ENCODE measurements around the gene KCNF1. TPM values are rescaled to one million over a fixed set of nuclear protein-coding genes. Genes with fewer than 3 reads are reported as not detected.
A peak's percentile ranks its signal among the peaks of the same experiment; 100 is the strongest.

Gene KCNF1, protein sequence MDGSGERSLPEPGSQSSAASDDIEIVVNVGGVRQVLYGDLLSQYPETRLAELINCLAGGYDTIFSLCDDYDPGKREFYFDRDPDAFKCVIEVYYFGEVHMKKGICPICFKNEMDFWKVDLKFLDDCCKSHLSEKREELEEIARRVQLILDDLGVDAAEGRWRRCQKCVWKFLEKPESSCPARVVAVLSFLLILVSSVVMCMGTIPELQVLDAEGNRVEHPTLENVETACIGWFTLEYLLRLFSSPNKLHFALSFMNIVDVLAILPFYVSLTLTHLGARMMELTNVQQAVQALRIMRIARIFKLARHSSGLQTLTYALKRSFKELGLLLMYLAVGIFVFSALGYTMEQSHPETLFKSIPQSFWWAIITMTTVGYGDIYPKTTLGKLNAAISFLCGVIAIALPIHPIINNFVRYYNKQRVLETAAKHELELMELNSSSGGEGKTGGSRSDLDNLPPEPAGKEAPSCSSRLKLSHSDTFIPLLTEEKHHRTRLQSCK
- 1 to 10 TPM; 1.0 to 2.9 (median 1.3) TPM for polyA plus RNA-seq (ENCODE audit: insufficient read depth in 1 of 5, insufficient read length in 5 of 5, low replicate concordance in 1 of 5)
- long read RNA-seq, donor 1, partial matches to known transcripts: 0 of 2 reads
- long read RNA-seq, donor 1, other reads (novel, unspliced or antisense): 0 of 2 reads
- long read RNA-seq, donor 2, partial matches to known transcripts: 0 of 3 reads
- long read RNA-seq, donor 2, other reads (novel, unspliced or antisense): 0 of 3 reads
- long read RNA-seq, donor 3: 0 reads
- long read RNA-seq, donor 4, partial matches to known transcripts: 0 of 1 reads
- long read RNA-seq, donor 4, other reads (novel, unspliced or antisense): 0 of 1 reads
- long read RNA-seq, donor 5, partial matches to known transcripts: 0 of 3 reads
- long read RNA-seq, donor 5, other reads (novel, unspliced or antisense): 0 of 3 reads
- long read RNA-seq, donor 6, partial matches to known transcripts: 0 of 1 reads
- long read RNA-seq, donor 6, other reads (novel, unspliced or antisense): 0 of 1 reads
- long read RNA-seq, donor 7, partial matches to known transcripts: 0 of 1 reads
- long read RNA-seq, donor 7, other reads (novel, unspliced or antisense): 0 of 1 reads
- long read RNA-seq, donor 8: 0 reads

DNA sequence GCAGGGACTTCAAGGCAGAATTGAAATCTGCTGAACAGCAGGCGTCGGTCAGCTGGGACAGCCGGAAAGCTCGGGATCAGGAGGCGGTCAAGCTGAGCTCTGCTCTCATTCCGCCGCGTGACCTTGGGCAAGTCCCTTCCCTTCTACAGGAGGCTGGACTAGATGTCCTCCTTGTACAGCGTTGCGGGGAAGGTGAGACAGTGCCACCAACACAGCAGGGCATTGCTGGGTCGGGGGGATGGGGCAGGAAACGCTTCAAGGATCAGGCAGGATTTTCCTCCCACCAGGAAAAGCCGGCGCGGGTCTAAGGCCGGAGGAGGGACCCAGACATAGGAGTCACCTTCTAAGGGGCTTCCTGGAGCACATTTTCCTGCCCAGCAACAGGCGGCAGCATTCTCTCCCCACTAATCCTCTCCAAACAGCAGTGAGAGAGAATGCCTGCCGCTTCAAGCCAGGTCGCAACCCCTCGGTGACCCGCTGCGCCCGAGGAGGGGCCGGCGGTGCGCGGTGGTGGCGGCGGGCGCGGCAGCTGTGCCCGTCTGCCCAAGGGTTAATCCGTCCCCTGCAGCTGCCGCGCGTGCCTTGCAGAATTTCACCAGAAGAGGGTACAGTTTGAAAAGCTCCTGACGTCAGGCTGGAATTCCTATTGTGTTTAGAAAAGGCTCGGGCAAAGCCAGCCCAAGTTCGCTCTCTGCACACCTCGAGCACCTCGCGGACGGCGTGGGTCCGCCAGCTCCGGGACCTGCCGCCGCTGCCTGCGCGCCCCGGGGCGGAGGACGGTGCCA is at the start of gene KCNF1:
TSS of gene KCNF1 (plus strand) at position 644 of the 785 bp plus-strand sequence. CDS start 493 bp downstream, outside the sequence.
- DNase-seq: peak; percentile 62 to 74

DNA sequence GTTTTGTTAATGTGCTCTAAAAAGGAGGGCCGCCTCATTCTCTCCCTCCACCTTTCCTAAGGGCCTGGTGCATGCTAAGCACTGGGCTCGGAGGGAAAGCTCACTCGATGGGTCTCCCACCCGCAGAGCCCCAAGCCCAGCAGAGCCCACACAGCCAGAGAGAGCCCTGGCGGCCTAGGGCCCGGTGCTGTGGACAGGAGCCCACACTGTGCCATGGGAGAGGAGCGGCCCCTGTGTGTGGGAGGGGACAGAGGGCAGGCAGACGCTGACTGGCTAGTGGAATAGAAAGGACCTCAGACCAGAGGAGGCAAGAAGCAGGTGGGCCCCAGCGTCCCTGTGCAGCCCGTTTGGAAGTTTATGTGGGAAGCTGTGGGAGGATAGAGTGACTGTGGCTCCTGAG is 49.4 kb upstream of the KCNF1 start:
- DNase-seq: no peak

DNA sequence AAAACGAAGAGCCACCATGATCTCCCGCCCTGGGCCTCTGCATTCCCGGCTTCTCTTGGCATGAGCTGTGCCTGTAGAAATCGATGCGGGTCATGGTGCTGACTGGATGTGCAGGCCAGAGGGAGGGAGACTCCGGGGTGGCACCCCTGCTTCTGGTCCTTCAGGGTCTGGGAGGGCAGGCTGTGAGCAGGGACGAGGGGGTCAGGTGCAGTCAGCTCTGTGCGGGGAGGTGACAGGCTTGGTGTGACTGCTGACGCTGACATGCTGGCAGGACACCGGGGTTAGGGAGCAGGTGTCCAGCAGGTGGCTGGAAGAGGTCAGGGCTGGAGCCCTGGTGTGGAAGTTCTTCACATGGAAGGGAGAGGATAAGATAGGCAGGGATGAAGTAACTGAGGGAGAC is 48.7 kb upstream of the KCNF1 start:
- DNase-seq: no peak

DNA sequence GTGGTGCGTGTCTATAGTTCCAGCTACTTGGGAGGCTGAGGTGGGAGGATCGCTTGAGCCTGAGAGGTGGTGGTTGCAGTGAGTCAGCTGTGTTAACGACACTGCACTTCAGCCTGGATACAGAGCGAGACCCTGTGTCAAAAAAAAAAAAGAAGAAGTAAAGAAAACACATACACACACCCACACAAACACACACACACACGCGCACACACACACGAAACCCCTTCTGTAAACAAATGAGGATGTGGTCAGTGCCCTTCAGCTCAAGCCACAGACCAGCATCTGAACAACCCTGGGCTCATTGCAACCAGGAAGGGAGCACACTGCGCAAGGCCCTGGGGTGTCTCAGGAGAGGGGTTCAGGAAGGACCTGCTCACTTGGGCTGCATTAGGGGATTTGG is 47.9 kb upstream of the KCNF1 start:
- no peak for DNase-seq

DNA sequence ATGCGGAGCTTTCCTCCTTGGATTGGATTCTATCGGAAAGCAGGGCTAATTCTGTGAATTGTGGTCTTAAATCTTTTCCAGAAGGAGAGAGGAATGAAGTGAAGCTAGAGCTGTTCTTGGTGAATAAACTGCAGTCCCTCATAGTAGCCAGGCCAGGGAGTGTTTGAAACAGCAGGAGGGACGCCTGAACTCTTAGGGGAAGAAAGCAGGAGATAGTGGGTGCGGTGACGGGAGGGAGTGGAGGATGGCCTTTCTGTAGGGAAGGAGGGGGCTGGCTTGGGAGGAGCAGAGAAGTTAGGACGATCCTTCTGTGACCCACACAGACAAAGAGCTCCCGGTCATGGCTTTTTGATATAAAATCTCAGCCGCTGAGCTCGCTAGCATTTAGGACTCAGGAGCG is 47.5 kb upstream of the KCNF1 start:
- no peak for DNase-seq

DNA sequence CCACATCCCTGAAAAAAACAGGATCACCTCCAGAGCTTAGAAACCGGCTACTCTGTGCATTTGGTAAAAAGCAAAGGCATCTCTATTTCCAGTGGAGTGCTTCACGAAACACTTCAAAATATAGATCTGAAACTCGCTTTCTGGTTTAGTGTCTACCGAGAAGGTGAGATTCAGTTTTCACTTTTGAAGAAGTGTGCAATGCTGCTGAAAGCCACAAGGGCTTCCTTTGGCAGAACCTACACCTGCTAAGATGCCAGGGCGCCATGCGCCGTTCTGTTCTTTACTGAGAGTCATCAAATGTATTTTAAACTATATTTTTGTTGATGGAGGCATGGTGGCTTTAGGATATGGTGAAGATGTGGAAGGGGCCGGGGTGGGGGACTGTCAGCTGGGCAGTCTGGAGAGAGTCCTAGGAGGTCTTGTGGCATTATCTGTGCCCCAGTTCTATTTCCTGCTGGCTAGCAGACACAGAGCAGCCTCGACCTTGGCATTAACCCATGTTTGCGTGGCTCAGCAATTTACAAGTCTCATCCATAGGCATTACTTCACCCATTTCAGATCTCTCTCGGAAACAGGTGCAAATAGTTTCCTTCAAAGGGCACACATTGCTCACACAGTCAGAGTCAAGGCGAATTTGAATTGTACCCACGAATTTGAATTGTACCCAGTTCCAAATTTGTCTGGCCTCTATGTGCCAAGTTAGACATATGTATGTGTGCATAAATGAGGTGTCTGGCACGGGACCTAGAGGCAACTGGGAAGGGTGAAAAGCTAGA is 46.7 kb upstream of the KCNF1 start:
- no peak for DNase-seq

DNA sequence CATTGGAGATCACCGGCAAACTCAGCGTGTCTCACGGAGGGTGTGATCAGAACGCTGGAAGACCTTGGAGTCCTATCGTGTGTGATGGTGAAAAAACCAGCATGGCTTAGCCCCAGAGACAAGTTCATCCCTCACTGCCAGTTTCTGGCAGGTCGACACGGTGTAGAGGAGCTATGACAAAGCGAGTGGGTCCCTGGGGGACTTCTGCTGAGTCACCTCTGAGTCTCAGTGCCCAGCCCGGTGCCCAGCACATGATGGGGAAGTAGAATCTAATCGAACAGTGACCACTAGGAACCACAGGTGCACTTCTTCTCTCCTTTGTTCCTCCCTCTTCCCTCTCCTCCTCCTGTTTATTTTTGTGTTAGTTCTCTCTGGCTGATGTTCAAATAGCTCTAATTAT is 45.9 kb upstream of the KCNF1 start:
- DNase-seq: no peak

DNA sequence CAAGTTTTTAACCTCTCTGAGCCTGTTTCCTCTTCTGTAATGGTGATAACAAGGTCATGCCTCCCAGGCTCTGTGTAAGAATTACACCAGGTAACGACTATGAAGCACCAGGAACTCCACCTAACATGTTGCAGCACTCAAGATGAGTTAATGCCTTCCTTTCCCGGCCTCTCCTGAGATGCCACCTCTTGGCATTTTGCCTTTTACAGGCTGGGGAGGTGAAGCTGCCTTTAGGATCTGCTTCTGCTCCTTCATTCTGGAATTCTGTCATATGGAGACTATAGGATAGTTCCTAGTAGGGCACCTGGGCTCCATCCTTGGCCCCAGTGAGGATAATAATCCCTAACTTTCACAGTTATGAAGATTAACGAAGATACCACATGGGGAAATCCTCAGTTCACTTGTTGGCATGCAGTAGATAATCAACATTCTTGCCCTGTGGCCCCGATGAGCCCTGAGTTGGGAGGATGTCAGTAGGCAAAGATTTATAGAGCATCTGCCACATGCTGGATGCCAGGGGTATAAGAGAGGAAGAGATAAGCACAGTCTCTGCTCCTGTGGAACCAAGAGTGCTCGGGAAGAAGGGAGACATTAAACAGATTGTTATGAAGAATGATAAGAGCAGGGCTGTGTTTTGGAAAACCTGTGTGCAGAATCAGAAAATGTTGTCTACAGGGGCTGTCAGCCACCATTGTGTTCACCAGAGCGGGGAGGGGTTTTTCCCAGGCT is 43.9 kb upstream of the KCNF1 start:
- no peak for DNase-seq

DNA sequence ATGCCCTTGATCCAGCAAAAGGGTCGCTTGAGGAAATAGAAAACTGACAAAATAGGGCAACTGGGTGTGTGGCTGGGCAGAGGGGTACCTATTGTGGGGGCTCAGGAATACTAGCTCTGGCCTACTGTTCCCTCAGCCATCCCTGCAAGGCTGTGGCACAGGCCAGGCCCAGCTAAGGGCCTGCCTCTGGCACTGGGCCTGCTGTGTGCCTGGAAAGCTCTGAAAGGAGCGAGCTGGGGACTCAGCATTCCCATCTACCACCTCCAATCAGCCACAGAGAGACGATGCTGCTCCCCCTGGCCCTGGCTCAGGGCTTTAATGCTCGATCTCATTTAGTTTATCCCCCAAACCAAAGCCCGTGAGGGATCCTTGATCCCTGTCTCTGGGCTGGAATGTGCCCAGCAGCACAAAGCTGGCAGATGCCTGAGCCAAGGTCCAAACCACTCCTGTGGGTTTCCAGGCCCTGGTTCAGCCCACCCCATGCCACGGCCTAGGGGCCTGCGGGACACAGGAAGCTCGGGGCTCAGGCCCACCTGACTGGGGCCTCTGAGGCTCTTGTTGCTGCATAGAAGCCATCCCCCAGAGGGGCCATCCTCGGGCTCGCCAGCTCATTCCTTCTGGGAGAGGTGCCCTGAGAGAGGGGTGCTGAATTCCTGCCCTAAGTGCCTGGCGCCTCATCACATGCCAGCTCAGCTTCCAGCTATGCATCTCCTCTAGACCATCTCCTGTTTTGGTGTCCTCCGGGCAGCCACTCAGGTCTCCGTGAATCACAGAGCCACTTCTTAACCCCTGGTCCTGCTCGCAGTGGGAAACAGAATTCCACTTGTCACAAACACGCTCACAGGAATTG is 43.0 kb upstream of the KCNF1 start:
- DNase-seq: no peak

DNA sequence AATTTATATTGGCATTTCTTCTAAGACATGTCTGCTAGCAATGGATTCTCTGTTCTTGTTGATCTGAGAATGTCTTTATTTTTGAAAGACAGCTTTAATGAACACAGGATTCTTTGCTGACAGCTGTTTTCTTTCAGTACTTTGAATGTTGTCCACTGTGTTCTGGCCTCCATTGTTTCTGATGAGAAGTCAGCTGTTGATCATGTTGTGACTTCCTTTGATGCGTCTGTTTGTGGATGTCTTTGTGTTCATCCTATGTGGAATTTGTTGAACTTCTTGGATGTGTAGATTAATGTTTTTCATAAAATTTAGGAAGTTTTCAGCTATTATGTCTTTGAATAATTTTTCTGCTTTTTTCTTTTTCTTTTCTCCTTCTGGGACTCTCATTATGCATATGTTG is 39.8 kb upstream of the KCNF1 start:
- no peak for DNase-seq

DNA sequence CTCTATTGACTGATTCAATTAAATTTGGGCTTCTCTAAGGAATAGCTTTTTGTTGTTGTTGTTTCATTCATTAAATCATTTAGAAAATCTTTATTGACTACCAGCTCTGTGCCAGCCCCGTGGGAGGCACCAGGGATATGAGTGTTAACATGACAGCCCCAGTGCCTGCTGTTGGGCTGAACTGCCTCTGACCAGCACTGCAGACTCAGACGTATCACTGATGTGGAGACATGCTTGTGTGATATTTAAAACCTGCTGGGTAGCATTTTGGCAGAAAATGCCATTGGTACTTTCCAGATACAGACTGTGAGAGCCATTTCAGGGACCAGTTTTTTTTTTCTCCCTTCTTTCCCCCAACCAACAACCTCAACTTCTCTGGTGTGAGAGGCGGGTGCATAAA is 38.6 kb upstream of the KCNF1 start:
- no peak for DNase-seq

DNA sequence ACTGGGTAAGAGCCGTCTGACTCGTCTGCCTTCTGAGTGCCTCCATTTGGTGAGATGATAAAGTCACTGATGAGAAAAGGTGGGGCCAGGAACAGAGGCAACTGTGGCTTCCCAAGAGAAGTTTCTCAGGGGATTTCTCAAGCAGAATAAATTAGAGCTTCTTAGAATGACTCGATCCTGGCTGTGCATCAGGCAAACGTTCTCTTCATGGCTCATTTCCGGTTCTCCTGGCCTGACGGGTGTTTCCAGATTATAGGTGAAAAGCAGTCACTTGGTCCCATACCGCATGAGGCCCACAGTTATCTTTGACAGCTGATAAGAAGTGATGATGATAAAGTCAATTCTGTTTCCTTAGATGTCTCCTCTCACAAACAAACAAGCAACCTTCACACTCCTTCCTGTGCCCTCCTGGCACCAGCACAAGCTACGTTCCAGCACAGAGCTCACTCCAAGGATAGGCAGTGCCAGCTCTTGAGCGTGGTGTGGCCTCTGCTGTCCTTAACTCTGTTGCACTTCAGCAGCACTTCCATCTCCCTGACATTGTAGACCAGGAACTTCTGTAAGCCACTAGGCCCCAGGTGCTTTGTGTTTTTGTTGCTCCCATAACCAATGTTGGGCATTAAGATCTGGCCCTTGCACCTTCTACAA is 37.8 kb upstream of the KCNF1 start:
- no peak for DNase-seq

DNA sequence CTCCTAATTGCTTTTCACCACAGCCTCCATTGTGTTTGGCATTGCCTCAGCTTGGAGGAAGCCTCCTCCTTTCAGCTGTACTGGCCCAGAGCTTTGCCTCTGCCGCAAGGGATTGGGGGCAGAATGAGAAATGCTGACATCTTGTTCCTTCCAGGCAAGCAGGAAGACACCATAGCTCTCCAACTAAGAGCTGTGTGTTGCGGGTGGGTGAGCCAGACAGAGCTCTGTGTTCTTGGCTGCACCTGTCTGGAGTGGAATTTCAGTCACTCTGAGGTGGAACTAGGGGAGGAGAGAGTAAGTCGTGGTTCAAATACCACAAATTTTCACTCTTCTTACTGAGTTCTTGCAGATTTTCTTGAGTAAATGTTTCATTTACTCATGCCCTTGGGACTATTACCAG is 36.6 kb upstream of the KCNF1 start:
- no peak for DNase-seq

DNA sequence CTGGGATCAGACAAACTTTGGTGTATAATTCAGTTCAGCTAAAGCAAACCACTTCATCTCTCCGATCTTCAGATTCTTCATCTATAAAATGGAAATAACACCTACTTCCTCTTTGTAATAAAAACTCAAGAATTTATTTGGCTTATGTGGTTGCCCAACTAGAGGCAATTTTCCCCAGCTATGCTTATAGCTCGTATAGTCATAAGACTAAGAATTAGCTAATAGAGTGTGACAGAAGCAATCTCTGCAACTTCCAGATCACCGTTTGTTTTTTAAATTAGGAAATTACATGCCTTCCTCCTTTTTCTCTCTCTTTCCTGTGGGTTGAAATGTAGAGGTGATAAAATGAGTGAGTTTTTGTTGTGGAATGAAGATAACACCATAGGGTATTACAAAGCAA is 35.3 kb upstream of the KCNF1 start:
- no peak for DNase-seq

DNA sequence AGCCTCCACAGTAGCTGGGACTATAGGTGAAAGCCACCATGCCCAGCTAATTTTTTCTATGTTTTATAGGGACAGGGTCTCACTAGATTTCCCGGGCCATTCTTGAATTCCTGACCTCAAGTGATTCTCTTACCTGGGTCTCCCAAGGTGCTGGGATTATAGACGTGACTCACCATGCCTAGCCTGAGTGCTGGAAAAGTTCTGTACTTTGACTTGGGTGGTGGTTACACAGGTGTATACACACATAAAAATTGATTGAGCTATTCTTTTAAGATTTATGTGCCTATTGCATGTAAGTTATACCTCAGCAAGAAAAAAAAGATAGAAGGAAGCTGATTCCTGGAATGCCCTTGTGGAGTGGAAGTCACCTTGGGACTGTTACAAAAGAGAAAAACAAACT is 34.8 kb upstream of the KCNF1 start:
- no peak for DNase-seq

DNA sequence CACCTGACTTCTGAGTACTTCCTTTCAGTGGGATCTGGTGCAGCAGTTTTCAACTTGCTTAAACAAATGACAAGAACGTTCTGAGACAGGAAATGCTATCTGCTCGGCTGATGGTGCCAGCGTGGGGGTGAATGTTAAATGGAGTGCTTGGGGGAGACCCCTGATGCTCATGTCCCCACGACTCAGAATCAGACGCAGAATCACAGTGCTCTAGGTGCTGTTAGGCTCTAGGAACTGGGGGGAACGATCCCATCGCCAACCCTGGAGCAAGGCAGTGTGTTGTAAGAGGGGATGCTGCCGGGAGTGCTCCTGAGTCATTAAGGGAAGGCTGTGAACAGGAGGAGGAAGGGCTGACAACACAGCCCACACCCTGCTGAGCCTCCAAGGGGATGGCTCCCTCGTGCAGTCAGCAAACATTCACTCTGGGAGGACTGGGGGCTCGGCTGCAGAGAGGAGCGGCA is 34.1 kb upstream of the KCNF1 start:
- no peak for DNase-seq

DNA sequence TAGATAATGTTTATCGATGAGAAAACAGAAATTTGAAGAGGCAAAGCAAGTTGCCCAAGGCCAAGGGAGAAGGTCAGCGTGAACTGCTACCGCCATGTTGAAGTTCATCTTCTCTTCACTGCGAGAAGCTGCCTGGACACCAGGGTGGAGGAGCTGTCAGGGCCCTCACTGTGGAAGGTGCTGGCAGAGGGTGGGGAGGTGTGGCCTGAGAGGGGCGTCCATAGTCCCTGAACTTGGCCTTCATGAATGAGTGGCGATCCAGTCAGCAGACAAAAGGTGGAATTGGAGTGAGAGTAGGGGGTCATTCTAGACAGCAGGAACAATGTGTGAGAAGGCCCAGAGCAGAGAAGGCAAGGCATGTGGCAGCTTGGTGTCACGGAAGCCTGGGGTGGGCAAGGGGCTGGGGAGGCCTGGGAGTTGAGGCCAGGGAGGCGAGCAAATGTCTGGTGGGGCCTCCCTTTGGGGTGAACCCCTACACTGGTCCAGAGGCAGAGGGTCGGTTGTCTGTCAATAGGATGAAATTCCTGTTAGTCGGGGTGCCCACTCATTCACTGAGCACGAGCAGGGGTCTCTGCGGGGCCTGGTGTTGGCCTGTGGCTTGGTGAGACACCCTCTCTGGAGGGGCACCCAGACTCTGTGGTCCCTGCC is 33.3 kb upstream of the KCNF1 start:
- DNase-seq: no peak

DNA sequence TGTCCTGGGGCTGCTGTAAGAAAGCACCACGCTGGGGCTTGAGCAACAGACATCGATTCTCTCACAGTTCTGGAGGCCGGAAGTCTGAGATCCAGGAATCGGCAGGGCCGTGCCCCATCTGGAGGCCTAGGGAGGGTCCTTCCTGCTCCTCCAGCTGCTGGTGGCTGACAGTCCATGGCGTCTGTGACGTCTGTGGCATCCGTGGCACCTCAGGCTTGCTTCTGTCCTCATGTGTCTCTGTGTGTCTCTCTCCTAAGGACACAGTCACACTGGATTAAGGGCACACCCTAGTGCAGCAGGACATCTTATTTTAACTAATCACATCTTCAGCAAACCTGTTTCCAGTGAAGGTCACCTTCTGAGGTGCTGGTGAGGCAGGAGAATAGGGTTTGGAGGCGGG is 32.6 kb upstream of the KCNF1 start:
- no peak for DNase-seq

All from right lung (tissue), 10 donors.